Measurements from ENCODE around the gene GPR146.

The GPR146 gene

DNA sequence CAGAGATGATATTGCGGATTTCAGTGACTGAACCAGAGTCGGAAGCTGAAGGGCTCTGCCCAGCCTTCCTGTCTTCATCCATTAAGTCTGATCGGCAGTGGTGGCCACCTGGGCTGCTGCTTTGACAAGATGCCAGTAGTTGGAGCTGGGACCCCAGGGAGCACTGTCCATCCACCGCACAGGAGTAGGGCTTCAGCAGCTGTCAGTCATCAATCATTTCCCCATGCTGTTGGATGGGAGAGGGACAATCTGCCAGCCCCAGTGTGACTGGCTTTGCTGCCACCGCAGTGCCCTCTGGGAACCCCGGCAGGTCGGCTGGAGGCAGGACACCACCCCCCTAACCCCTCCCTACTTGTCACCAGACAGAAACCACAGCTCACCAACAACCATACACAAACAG is 23.0 kb upstream of the GPR146 start:
- Histone ChIP-seq H4K20me1 (ENCODE audit: insufficient read depth, low read length) (no peaks in the 10 kb centered on the region), H3K4me2 (ENCODE audit: low read depth, low read length) (no peak overlapping the region), H3K9me3 (replicated peaks; ENCODE audit: insufficient read depth, low read length) (no peaks in the 10 kb centered on the region), H3K27ac (ENCODE audit: low read length) (no peak overlapping the region), H2AFZ (ENCODE audit: low read length) (no peak overlapping the region), H3K27me3 (replicated peaks; ENCODE audit: insufficient read depth, low read length) (no peaks in the 10 kb centered on the region), H3K4me3 (ENCODE audit: low read length) (no peak overlapping the region), H3K9me2 (replicated peaks; ENCODE audit: insufficient read depth, low read length) (no peaks in the 10 kb centered on the region), H3K9ac (ENCODE audit: low read length) (no peak overlapping the region), H3K36me3 (replicated peaks; ENCODE audit: insufficient read depth, low read length) (no peaks in the 10 kb centered on the region; the same call in 1 of the 2 replicates), H3K79me2 (ENCODE audit: low read length) (peaks cover 34% of the 10 kb centered on the region), H3F3A (ENCODE audit: insufficient read depth, low read length) (peaks cover 14% of the 10 kb centered on the region), H3K4me1 (ENCODE audit: low read length) (peaks cover 24% of the 10 kb centered on the region)
- no peak for TF ChIP-seq EZH2 (optimal IDR thresholded peaks at IDR 0.05; ENCODE audit: low read depth, low read length)
- TF ChIP-seq EZH2phosphoT487 (IDR thresholded peaks at IDR 0.05; ENCODE audit: low read length), result no peak
- TF ChIP-seq, protein P1, sequence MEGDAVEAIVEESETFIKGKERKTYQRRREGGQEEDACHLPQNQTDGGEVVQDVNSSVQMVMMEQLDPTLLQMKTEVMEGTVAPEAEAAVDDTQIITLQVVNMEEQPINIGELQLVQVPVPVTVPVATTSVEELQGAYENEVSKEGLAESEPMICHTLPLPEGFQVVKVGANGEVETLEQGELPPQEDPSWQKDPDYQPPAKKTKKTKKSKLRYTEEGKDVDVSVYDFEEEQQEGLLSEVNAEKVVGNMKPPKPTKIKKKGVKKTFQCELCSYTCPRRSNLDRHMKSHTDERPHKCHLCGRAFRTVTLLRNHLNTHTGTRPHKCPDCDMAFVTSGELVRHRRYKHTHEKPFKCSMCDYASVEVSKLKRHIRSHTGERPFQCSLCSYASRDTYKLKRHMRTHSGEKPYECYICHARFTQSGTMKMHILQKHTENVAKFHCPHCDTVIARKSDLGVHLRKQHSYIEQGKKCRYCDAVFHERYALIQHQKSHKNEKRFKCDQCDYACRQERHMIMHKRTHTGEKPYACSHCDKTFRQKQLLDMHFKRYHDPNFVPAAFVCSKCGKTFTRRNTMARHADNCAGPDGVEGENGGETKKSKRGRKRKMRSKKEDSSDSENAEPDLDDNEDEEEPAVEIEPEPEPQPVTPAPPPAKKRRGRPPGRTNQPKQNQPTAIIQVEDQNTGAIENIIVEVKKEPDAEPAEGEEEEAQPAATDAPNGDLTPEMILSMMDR (IDR thresholded peaks at IDR 0.05; ENCODE audit: low read length), result no peak
- DNase-seq, result no peak

- Histone ChIP-seq H3K4me2 (ENCODE audit: low read depth, low read length) (no peak overlapping the region), H3K27me3 (replicated peaks; ENCODE audit: insufficient read depth, low read length) (no peaks in the 10 kb centered on the region), H3K27ac (ENCODE audit: low read length) (no peak overlapping the region), H3K9me3 (replicated peaks; ENCODE audit: insufficient read depth, low read length) (no peaks in the 10 kb centered on the region), H3F3A (ENCODE audit: insufficient read depth, low read length) (peaks cover 16% of the 10 kb centered on the region), H3K79me2 (ENCODE audit: low read length) (peaks cover 39% of the 10 kb centered on the region), H3K9ac (ENCODE audit: low read length) (no peak overlapping the region), H3K4me3 (ENCODE audit: low read length) (no peak overlapping the region), H3K4me1 (ENCODE audit: low read length) (peaks cover 24% of the 10 kb centered on the region), H2AFZ (ENCODE audit: low read length) (no peak overlapping the region), H3K9me2 (replicated peaks; ENCODE audit: insufficient read depth, low read length) (no peaks in the 10 kb centered on the region), H3K36me3 (replicated peaks; ENCODE audit: insufficient read depth, low read length) (no peaks in the 10 kb centered on the region; the same call in 1 of the 2 replicates), H4K20me1 (ENCODE audit: insufficient read depth, low read length) (no peaks in the 10 kb centered on the region)
- TF ChIP-seq, protein P1 (IDR thresholded peaks at IDR 0.05; ENCODE audit: low read length), result no peak
- TF ChIP-seq EZH2 (optimal IDR thresholded peaks at IDR 0.05; ENCODE audit: low read depth, low read length), result no peak
- TF ChIP-seq EZH2phosphoT487 (IDR thresholded peaks at IDR 0.05; ENCODE audit: low read length), result no peak
- no peak for DNase-seq
These were observed 22.4 kb upstream of the GPR146 start for GRCh38 chr7:1021931-1022330.

DNA sequence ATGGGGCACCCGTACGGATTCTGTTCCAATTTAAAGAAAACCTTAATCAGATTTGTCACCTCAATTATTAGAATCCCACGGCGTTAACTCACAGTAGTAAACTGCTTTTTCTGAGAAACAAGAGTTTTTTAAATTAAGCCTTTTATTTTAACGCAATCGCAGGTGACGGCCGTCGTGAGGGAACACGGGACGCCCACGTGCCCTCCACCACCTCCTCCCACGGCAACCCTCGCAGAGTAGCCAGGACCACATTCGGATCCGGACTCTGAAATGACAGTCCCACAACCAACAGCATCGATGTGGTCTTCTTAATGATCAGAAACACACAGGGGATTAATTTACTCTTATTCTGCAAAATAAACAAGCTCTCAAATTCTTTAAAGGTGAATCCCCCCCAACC is 22.0 kb upstream of the GPR146 start:
- H4K20me1 ChIP-seq (ENCODE audit: insufficient read depth, low read length), result no peaks in the 10 kb centered on the region

More for the DNA sequence above, 22.0 kb upstream of the GPR146 start:
- H3K79me2 ChIP-seq (ENCODE audit: low read length), result peaks cover 43% of the 10 kb centered on the region
- H3K4me1 ChIP-seq (ENCODE audit: low read length), result peaks cover 24% of the 10 kb centered on the region
- no peak overlapping the region for H3K27ac ChIP-seq (ENCODE audit: low read length)
- TF ChIP-seq, protein P1 (IDR thresholded peaks at IDR 0.05; ENCODE audit: low read length), result no peak
- TF ChIP-seq EZH2phosphoT487 (IDR thresholded peaks at IDR 0.05; ENCODE audit: low read length) (no peak), EZH2 (optimal IDR thresholded peaks at IDR 0.05; ENCODE audit: low read depth, low read length) (no peak)
- no peak overlapping the region for H3K9ac ChIP-seq (ENCODE audit: low read length)
- H3K36me3 ChIP-seq (replicated peaks; ENCODE audit: insufficient read depth, low read length), result no peaks in the 10 kb centered on the region; the same call in 1 of the 2 replicates
- no peaks in the 10 kb centered on the region for H3K9me2 ChIP-seq (replicated peaks; ENCODE audit: insufficient read depth, low read length)
- no peak for DNase-seq
- H2AFZ ChIP-seq (ENCODE audit: low read length), result no peak overlapping the region
- peaks cover 20% of the 10 kb centered on the region for H3F3A ChIP-seq (ENCODE audit: insufficient read depth, low read length)
- H3K4me2 ChIP-seq (ENCODE audit: low read depth, low read length), result no peak overlapping the region
- no peaks in the 10 kb centered on the region for H3K27me3 ChIP-seq (replicated peaks; ENCODE audit: insufficient read depth, low read length)
- H3K9me3 ChIP-seq (replicated peaks; ENCODE audit: insufficient read depth, low read length), result no peaks in the 10 kb centered on the region
- no peak overlapping the region for H3K4me3 ChIP-seq (ENCODE audit: low read length)

Data from MM.1S (cell line).